GM12874 (cell line): ENCODE measurements around the gene RICTOR.

ENCODE experiments used
- CTCF ChIP-seq: IDR thresholded peaks from 2 replicates; pipeline ENCODE4 v1.5.1; 2011; ENCODE audit warnings: low read depth, mild to moderate bottlenecking, control low read depth, low read length, moderate library complexity; ENCODE audit not compliant: insufficient read depth

Gene RICTOR

GRCh38 chr5:38978036-38978435 lies 96.2 kb downstream of the RICTOR start:
- no peak for TF ChIP-seq CTCF

GRCh38 chr5:38968665-38969064 lies 105.5 kb downstream of the RICTOR start:
- no peak for TF ChIP-seq CTCF

GRCh38 chr5:38961691-38962090 lies 112.5 kb downstream of the RICTOR start:
- TF ChIP-seq CTCF: no peak

GRCh38 chr5:38953426-38954012 lies 120.7 kb downstream of the RICTOR start:
- no peak for TF ChIP-seq CTCF

GRCh38 chr5:38948501-38948900 lies 125.7 kb downstream of the RICTOR start:
- no peak for TF ChIP-seq CTCF

- TF ChIP-seq CTCF: no peak
These were observed 129.9 kb downstream of the RICTOR start for GRCh38 chr5:38944282-38944681.

- no peak for TF ChIP-seq CTCF
These were observed 132.3 kb downstream of the RICTOR start for GRCh38 chr5:38941912-38942311.
